Glomerular visceral epithelial cell (primary cell): ENCODE data around the gene TET2.
"Not testable (repeated sequence)": the region's sequence is repeated elsewhere in the genome, so short reads cannot be mapped to it uniquely, and the experiment has no call there.

ENCODE experiments used
- DNase-seq: peaks from one replicate; pipeline ENCODE4 v3.0.0-alpha.2; 2016; ENCODE audit errors: extremely low spot score

Gene TET2

GRCh38 chr4:105288121-105288520, 141.4 kb downstream of the TET2 start:
- no peak for DNase-seq

DNA sequence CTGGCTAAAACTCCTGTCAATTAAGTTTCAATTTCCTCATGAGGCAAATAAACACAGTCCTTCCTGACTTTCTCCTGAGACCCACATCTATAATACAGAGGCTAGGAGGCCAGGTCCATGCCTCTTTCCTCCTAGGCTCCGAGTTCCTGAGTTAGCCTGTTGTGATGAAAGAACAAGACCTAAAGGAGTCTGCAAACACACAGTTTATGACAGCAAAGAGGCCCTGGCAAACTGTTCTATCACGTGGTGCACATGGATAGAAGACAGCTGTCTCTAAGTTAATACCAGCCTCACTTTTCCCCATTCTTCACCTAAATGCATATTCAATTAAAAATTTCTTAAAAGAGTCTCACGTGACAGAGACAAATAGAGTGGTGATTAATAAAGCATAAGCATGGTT, 145.2 kb downstream of the TET2 start:
- DNase-seq = no peak

- DNase-seq = no peak
Observed at GRCh38 chr4:105293360-105293759, 146.7 kb downstream of the TET2 start.

GRCh38 chr4:105296672-105297071, 150.0 kb downstream of the TET2 start:
- no peak for DNase-seq

- DNase-seq = not testable (repeated sequence)
Observed at GRCh38 chr4:105299027-105299426, 152.4 kb downstream of the TET2 start.

DNA sequence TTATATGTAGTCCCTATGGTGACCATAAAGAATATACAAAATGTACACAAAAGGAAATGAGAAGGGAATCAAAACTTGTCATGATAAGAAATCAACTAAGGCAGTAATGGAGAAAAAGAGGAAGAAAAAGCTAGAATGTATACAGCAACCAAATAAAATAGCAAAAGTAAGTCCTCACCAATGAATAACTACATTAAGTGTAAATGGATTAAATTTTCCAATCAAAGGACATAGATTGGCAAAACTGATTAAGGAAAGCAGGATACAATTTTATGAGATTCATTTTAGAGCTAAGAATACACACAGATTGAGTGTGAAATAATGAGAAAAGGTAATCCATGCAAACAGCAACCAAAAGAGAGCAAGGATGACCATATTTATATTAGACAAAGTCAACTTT, 157.4 kb downstream of the TET2 start:
- DNase-seq = no peak

GRCh38 chr4:105305019-105305836, 158.6 kb downstream of the TET2 start:
- no peak for DNase-seq

- DNase-seq = peak; percentile 26
Observed at GRCh38 chr4:105306158-105306781, 159.6 kb downstream of the TET2 start.

- no peak for DNase-seq
Observed at GRCh38 chr4:105306820-105307219, 160.1 kb downstream of the TET2 start.

DNA sequence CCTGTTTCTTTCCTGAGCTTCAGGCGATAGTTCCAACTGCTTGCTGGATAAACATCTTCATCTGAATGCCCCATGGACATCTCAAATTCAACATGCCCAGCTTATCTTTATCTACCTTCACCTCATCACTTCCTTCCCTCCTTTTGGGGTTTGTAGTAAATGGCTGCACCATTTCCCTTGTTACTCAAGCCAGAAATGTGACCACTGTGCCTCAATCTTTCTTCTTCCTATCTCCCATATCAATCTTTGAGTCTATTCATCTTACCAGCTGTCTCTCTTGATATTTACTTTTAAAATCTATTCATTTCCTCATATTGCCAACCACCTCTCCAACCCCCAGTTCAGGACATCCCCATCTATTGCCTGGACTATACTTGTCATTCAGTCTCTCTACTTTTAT, 171.8 kb downstream of the TET2 start:
- no peak for DNase-seq

DNA sequence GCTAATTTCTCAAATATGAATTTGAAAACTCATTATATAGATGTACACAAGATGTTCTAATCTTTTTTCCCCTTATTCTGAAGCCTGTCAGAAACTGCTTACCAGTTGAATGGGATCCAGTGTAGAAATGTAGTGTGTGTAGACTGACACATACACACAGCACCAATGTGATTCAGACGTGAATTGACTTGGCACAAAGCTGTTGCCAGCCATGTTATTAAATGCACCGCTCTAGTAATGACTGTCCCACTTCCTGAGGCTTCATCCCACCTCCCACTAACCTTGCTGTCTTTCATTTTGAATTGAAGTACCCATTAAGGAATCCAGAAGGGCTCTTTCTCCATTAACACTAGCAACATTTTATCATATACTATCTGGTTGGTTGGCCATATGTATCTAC, 180.5 kb downstream of the TET2 start:
- DNase-seq = no peak

DNA sequence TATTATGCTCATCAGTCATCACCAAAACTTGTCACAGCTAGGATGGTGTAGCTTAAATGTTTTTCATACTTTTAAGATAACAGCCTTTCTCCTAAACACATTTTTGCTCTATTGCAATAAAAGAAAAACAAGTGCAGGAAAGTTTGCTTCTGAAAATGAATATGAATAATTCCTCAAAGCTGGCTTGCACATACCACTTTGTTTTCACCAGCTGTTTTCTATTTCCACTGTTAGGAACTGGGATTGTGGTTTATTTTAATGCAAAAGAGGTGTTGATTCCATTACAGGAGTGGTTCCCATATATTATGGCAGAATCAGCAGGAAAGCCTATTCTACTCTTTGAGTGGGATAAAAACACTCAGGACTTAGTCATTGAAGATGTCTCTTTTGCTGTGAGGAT, 181.3 kb downstream of the TET2 start:
- no peak for DNase-seq

DNA sequence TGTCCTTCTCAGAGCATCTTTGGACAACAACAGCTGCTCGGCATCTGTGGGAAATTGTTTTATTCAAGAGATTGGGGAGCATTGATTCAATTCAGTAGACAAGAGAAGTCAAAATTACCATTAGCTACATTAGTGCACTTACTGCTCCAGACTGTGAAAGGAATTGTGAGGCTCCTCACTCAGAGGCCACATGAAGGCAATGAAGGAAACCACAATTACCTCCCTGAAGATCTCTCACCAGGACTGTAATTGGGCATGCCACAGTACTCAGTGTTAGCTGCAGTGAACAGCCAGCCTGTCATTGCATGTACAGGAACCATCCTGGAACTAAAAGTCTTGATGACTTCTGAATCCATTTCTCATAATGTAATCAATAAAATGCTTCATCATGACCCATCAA, 182.4 kb downstream of the TET2 start:
- no peak for DNase-seq
